GM23248 (cell line): Measurements from ENCODE around the gene CDK10. TPM values are rescaled to one million over a fixed set of nuclear protein-coding genes. Genes with fewer than 3 reads are reported as not detected.

Experiments used
- DNase-seq: peaks from one replicate; pipeline ENCODE4 v3.0.0-alpha.2; 2015
- H2AFZ ChIP-seq: fragments of 200-600 bp; sonication (generic); 2 replicates; pipeline ENCODE4 v1.6.1; 2016; ENCODE audit warnings: antibody characterized with exemption
- H3F3A ChIP-seq: fragments of 200-600 bp; sonication (generic); 2 replicates; pipeline ENCODE4 v1.6.1; 2016; ENCODE audit warnings: mild to moderate bottlenecking, antibody characterized with exemption, mixed run types; ENCODE audit not compliant: insufficient read depth
- H3K27ac ChIP-seq: fragments of 200-600 bp; sonication (generic); 2 replicates; pipeline ENCODE4 v1.5.1; 2016; ENCODE audit warnings: mild to moderate bottlenecking
- H3K27me3 ChIP-seq: fragments of 200-600 bp; sonication (generic); replicated peaks from 2 replicates; pipeline ENCODE4 v1.6.1; 2016; ENCODE audit warnings: mild to moderate bottlenecking; ENCODE audit not compliant: insufficient read depth
- H3K36me3 ChIP-seq: fragments of 200-600 bp; sonication (generic); 2 replicates; pipeline ENCODE4 v1.6.1; 2016; ENCODE audit warnings: low read depth, mild to moderate bottlenecking
- H3K4me1 ChIP-seq: fragments of 200-600 bp; sonication (generic); 2 replicates; pipeline ENCODE4 v1.6.1; 2016; ENCODE audit warnings: mild to moderate bottlenecking; ENCODE audit not compliant: insufficient read depth
- H3K4me2 ChIP-seq: fragments of 200-600 bp; sonication (generic); one replicate; pipeline ENCODE4 v1.6.1; 2016; ENCODE audit warnings: mild to moderate bottlenecking; ENCODE audit not compliant: unreplicated experiment
- H3K4me3 ChIP-seq: fragments of 200-600 bp; sonication (generic); 2 replicates; pipeline ENCODE4 v1.5.1; 2016; ENCODE audit warnings: mild to moderate bottlenecking
- H3K79me2 ChIP-seq: fragments of 200-600 bp; sonication (generic); 2 replicates; pipeline ENCODE4 v1.6.1; 2016; ENCODE audit warnings: mild to moderate bottlenecking; ENCODE audit not compliant: insufficient read depth
- H3K9ac ChIP-seq: fragments of 200-600 bp; sonication (generic); 2 replicates; pipeline ENCODE4 v1.6.1; 2016; ENCODE audit warnings: mild to moderate bottlenecking
- H3K9me2 ChIP-seq: fragments of 200-600 bp; sonication (generic); 2 replicates; pipeline ENCODE4 v1.6.1; 2016; ENCODE audit warnings: mixed run types, mild to moderate bottlenecking, moderate library complexity; ENCODE audit not compliant: insufficient read depth
- H3K9me3 ChIP-seq: fragments of 200-600 bp; sonication (generic); one replicate; pipeline ENCODE4 v1.6.1; 2017; ENCODE audit warnings: low read depth
- H4K20me1 ChIP-seq: fragments of 200-600 bp; sonication (generic); 2 replicates; pipeline ENCODE4 v1.6.0; 2016; ENCODE audit not compliant: insufficient read depth
- EZH2 ChIP-seq: fragments of 200-600 bp; sonication (generic); IDR thresholded peaks from 2 replicates; pipeline ENCODE4 v1.6.1; 2018; ENCODE audit warnings: antibody characterized with exemption, mild to moderate bottlenecking; ENCODE audit not compliant: insufficient read depth, poor library complexity, severe bottlenecking
- EZH2phosphoT487 ChIP-seq: fragments of 200-600 bp; sonication (generic); IDR thresholded peaks from 2 replicates; pipeline ENCODE4 v1.6.1; 2018; ENCODE audit warnings: antibody characterized with exemption, moderate library complexity, mild to moderate bottlenecking, low read depth; ENCODE audit not compliant: insufficient read depth
- WGBS, 2 experiments: methylation state at CpG; one replicate each; pipeline ENCODE4 v1.1.6; 2015 to 2017; ENCODE audit warnings: low lambda C conversion rate in 2 of 2, low coverage in 1 of 2; ENCODE audit errors: missing lambda C conversion rate in 2 of 2; 5-methylcytosine and 5-hydroxymethylcytosine counted together
- in situ Hi-C: fragments of 300-500 bp; cut with MboI; formaldehyde crosslinking; loops from 2 replicates; pipeline ENCODE4 v1.15.0; 2020
- polyA plus RNA-seq: library from polyadenylated mRNA; unstranded; fragments of >200 nt; fragmentation: Nextera tagmentation; extraction: Ambion mirVana; gene quantifications from 2 replicates; pipeline ENCODE4 v1.2.1, GENCODE V29; 2016
- total RNA-seq: library from RNA; depleted of rRNA; stranded (reverse); fragments of >200 nt; shearing (Covaris generic); gene quantifications from 2 replicates; pipeline ENCODE4 v1.2.3, GENCODE V29; 2014

Gene CDK10
- total and polyA plus RNA-seq, 2 experiments from 2014 or later, result 49.6 to 51.9 TPM

DNA sequence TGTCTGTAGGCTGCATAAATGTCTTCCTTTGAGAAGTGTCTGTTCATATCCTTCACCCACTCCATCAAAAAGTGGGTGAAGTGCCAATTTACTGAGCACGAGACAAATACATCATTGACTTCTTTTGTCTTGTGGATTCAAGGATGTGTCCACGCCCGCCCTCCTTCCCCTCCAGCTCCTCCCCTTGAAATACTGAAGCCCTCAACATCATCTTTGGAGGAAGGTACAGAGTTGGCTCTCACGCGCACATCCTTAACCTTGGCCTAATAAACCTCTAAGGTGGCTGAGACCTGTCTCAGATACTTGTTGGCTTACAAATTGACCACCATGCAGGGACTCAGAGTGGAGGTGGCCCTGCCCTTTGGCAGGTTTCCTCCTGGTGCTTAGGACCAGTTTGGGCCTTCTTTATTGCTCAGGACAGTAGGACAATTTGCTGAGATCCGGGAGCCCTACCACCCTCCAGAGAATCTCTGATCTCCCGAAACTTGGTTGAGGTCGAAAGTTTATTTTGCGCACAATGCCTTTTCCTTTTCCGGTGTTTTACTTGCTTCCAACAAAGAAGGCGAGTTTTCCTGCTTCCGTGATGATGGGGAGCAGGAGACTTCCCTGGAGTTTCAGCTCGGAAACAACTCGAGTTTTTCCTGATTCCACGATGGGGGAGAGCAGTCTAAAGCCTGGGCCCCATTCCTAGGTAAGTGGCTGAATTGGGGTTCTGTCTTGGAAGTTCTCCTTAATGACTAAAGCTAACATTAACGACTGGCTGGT lies 14.1 kb upstream of the CDK10 start:
- 89% methylated on average over 16 of the region's 16 CpGs for WGBS, 2 experiments
- H3K36me3 ChIP-seq, result no peaks in the 10 kb centered on the region
- in situ Hi-C loops, result no loop called here
- H3K9me3 ChIP-seq, result no peaks in the 10 kb centered on the region
- no peaks in the 10 kb centered on the region for H3K79me2 ChIP-seq
- no peaks in the 10 kb centered on the region; the same call in 1 of the 2 replicates for H3K4me1 ChIP-seq
- no peak overlapping the region for H2AFZ ChIP-seq
- DNase-seq, result no peak
- no peak overlapping the region for H3K27ac ChIP-seq
- H3K4me2 ChIP-seq, result no peak overlapping the region
- peaks cover 9% of the 10 kb centered on the region; the same call in 1 of the 2 replicates for H3F3A ChIP-seq
- TF ChIP-seq EZH2 (no peak), EZH2phosphoT487 (no peak)
- no peaks in the 10 kb centered on the region for H4K20me1 ChIP-seq
- H3K9ac ChIP-seq, result no peak overlapping the region
- no peaks in the 10 kb centered on the region for H3K27me3 ChIP-seq
- H3K4me3 ChIP-seq, result no peak overlapping the region
- no peaks in the 10 kb centered on the region for H3K9me2 ChIP-seq

GRCh38 chr16:89678258-89678657 lies 8.2 kb upstream of the CDK10 start:
- no peak overlapping the region for H2AFZ ChIP-seq
- no peaks in the 10 kb centered on the region for H3F3A ChIP-seq
- H3K36me3 ChIP-seq, result no peaks in the 10 kb centered on the region
- H3K9me3 ChIP-seq, result no peaks in the 10 kb centered on the region
- H3K4me2 ChIP-seq, result no peak overlapping the region
- no peaks in the 10 kb centered on the region for H3K4me1 ChIP-seq
- in situ Hi-C loops, result no loop called here
- WGBS, 2 experiments, result 89 to 93% methylated on average over 2 of the region's 2 CpGs
- H3K9me2 ChIP-seq, result no peaks in the 10 kb centered on the region
- no peaks in the 10 kb centered on the region for H3K79me2 ChIP-seq
- TF ChIP-seq EZH2, result no peak
- TF ChIP-seq EZH2phosphoT487, result no peak
- H4K20me1 ChIP-seq, result no peaks in the 10 kb centered on the region
- DNase-seq, result no peak
- no peak overlapping the region for H3K9ac ChIP-seq
- H3K27ac ChIP-seq, result no peak overlapping the region
- H3K4me3 ChIP-seq, result no peak overlapping the region
- no peaks in the 10 kb centered on the region for H3K27me3 ChIP-seq

GRCh38 chr16:89685916-89686315 lies 573 bp upstream of the CDK10 start:
- Histone ChIP-seq H3K9me3 (no peaks in the 10 kb centered on the region), H4K20me1 (no peaks in the 10 kb centered on the region), H3K79me2 (peaks cover 32% of the 10 kb centered on the region), H3K9ac (no peak overlapping the region), H3K9me2 (no peaks in the 10 kb centered on the region), H3K4me2 (no peak overlapping the region), H3F3A (peaks cover 8% of the 10 kb centered on the region; the same call in 1 of the 2 replicates), H3K36me3 (peaks cover 3% of the 10 kb centered on the region; the same call in 1 of the 2 replicates), H2AFZ (no peak overlapping the region), H3K27me3 (no peaks in the 10 kb centered on the region), H3K4me1 (peaks cover 4% of the 10 kb centered on the region), H3K27ac (no peak overlapping the region), H3K4me3 (peak overlapping the region; percentile 94; the same call in 1 of the 2 replicates)
- no peak for TF ChIP-seq EZH2
- no peak for TF ChIP-seq EZH2phosphoT487
- 80 to 100% methylated on average over 1 of the region's 1 CpG for WGBS, 2 experiments
- in situ Hi-C loops, result no loop called here
- DNase-seq, result no peak

DNA sequence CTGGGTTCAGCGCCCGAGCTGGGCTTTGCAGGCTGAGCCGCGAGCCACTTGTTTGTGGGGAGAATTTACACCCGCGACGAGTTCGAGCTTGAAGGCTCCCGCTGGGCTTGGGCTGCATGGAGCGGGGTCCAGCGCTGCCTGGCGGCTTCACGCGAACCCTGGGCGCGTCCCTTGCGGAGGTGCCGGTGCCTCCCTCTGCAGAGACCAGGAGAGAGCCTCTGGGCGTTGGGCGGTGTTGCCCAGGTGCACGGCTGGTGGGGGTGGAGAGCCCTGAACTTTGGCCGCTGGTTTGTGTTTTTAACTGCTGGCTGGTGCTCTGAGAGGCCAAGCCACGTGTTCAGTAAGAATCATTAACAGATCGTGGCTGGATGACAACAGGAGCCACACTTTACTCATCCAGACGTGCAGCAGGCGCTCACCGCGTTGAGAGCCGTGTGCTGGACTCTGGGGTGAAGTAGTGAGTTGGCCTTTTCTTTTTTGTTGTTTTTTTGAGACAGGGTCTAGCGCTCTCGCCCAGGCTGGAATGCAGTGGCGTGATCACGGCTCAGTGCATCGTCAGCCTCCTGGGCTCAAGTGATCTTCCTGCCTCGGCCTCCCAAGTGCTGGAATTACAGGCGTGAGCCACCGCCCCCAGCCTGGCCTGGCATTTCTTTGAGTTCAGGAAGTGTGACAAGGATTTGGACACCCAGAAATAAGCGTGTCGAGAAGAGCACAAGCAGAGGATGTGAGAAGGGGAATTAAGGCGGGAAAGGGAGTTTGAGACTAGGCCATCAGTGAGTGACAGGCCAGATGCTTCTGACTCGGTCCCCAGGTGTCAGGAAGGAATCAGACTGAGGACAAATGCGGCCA lies 827 bp downstream of the CDK10 start:
- H3K9me3 ChIP-seq, result no peaks in the 10 kb centered on the region
- in situ Hi-C loops, result no loop called here

More for the DNA sequence above, 827 bp downstream of the CDK10 start:
- Histone ChIP-seq H3K79me2 (peaks cover 32% of the 10 kb centered on the region), H3K27me3 (no peaks in the 10 kb centered on the region), H3K27ac (peak overlapping the region; percentile 78), H3K36me3 (peaks cover 3% of the 10 kb centered on the region; the same call in 1 of the 2 replicates), H3F3A (peaks cover 8% of the 10 kb centered on the region; the same call in 1 of the 2 replicates), H3K9ac (peak overlapping the region; percentile 89), H3K9me2 (no peaks in the 10 kb centered on the region), H3K4me3 (peak overlapping the region; percentile 94), H4K20me1 (no peaks in the 10 kb centered on the region), H2AFZ (peak overlapping the region; percentile 84), H3K4me1 (peaks cover 4% of the 10 kb centered on the region), H3K4me2 (peak overlapping the region; percentile 97)
- TF ChIP-seq EZH2 (no peak), EZH2phosphoT487 (no peak)
- peak; percentile 84 for DNase-seq
- 6 to 8% methylated on average over 42 of the region's 42 CpGs for WGBS, 2 experiments
